HCT116 (cell line): Measurements from ENCODE around the gene RBP7.

ENCODE experiments used
- ATF3 ChIP-seq: IDR thresholded peaks from 2 replicates; pipeline ENCODE4 v1.6.1; 2012
- CTCF ChIP-seq, 3 experiments: fragments of 200-600 bp in 1 of 3; sonication (generic) in 1 of 3; IDR thresholded peaks in 2 of 3; conservative IDR thresholded peaks in 1 of 3; 2 replicates each; pipeline ENCODE4 v1.5.1; 2012 to 2017; ENCODE audit warnings: low read depth in 2 of 3, low read length in 2 of 3, antibody characterized with exemption in 1 of 3, borderline replicate concordance in 1 of 3, control low read depth in 1 of 3, mild to moderate bottlenecking in 1 of 3, mixed read lengths in 1 of 3, mixed run types in 1 of 3, moderate library complexity in 1 of 3; ENCODE audit not compliant: insufficient read depth in 1 of 3
- EZH2 ChIP-seq: fragments of 200-600 bp; sonication (generic); IDR thresholded peaks from 2 replicates; pipeline ENCODE4 v1.6.1; 2017; ENCODE audit warnings: antibody characterized with exemption, mixed run types
- FOSL1 ChIP-seq: IDR thresholded peaks from 2 replicates; pipeline ENCODE4 v1.6.1; 2012; ENCODE audit warnings: low read depth
- POLR2A ChIP-seq: IDR thresholded peaks from 2 replicates; pipeline ENCODE4 v1.7.0; 2011; ENCODE audit warnings: borderline replicate concordance; ENCODE audit not compliant: insufficient read depth, insufficient read length; ENCODE audit errors: extremely low read depth
- REST ChIP-seq: IDR thresholded peaks from 2 replicates; pipeline ENCODE4 v1.6.1; 2012; ENCODE audit warnings: low read depth
- SIN3A ChIP-seq: IDR thresholded peaks from 2 replicates; pipeline ENCODE4 v1.6.1; 2012; ENCODE audit warnings: low read depth
- ZBTB33 ChIP-seq: IDR thresholded peaks from 2 replicates; pipeline ENCODE4 v1.6.1; 2011; ENCODE audit warnings: mild to moderate bottlenecking, low read length, moderate library complexity; ENCODE audit not compliant: insufficient replicate concordance; ENCODE audit errors: extremely low read depth
- ZNF274 ChIP-seq: fragments of 200-500 bp; sonication (Bioruptor generic); IDR thresholded peaks from 2 replicates; pipeline ENCODE4 v1.6.1; 2014; ENCODE audit warnings: mild to moderate bottlenecking, low read depth, low read length, inconsistent platforms

GRCh38 chr1:10059342-10059718 is 62.3 kb downstream of the RBP7 start:
- TF ChIP-seq CTCF (IDR thresholded peaks at IDR 0.05 in 2 of 3, conservative IDR thresholded peaks at IDR 0.05 in 1 of 3; ENCODE audit: borderline replicate concordance in 1 of 3, insufficient read depth in 1 of 3, low read depth in 2 of 3, low read length in 2 of 3), result no peak
- TF ChIP-seq POLR2A, result no peak
- TF ChIP-seq EZH2, result no peak
- no peak for TF ChIP-seq FOSL1
- no peak for TF ChIP-seq REST
- no peak for TF ChIP-seq ZBTB33
- TF ChIP-seq ZNF274, result no peak
- no peak for TF ChIP-seq ATF3
- TF ChIP-seq SIN3A, result no peak
